Upper lobe of right lung (tissue), 1 donor: Measurements from ENCODE around the gene SATB1. TPM values are rescaled to one million over a fixed set of nuclear protein-coding genes. Genes with fewer than 3 reads are reported as not detected.

Experiments used
- ATAC-seq: fragments of 200-7000 bp; cut with Tn5 transposase; one replicate; pipeline ENCODE4 v1.9.1; 2020; ENCODE audit warnings: mild to moderate bottlenecking, moderate library complexity
- DNase-seq: peaks from one replicate; pipeline ENCODE4 v3.0.0-alpha.2; 2020
- H3K27ac ChIP-seq: fragments of 200-600 bp; one replicate; pipeline ENCODE4 v1.8.0; 2022
- H3K27me3 ChIP-seq: fragments of 200-600 bp; one replicate; pipeline ENCODE4 v1.8.0; 2022; ENCODE audit warnings: mild to moderate bottlenecking
- H3K36me3 ChIP-seq: fragments of 200-600 bp; one replicate; pipeline ENCODE4 v1.8.0; 2022
- H3K4me1 ChIP-seq: fragments of 200-600 bp; one replicate; pipeline ENCODE4 v1.8.0; 2022
- H3K4me3 ChIP-seq: fragments of 200-600 bp; one replicate; pipeline ENCODE4 v1.8.0; 2022; ENCODE audit warnings: mild to moderate bottlenecking
- H3K9me3 ChIP-seq: fragments of 200-600 bp; one replicate; pipeline ENCODE4 v1.8.0; 2022
- intact Hi-C: fragments of 100-400 bp; cut with DNase I; formaldehyde crosslinking; loops from one replicate; pipeline ENCODE4 v1.11.0; 2022
- total RNA-seq: library from RNA; stranded (reverse); fragmentation: NEBNext Ultra II Directional; extraction: Animal tissue kit (Norgen Biotek cat#: 25700); gene quantifications from one replicate; pipeline ENCODE4 v1.2.1, GENCODE V29; 2021
- TF ChIP-seq, protein P1 (sequence below): fragments of 200-600 bp; IDR thresholded peaks from one replicate; pipeline ENCODE4 v1.8.0; 2022; ENCODE audit warnings: antibody characterized with exemption
- donor health status: DM: no; HTN: yes; CAD: no; lungs with severe emphysema.

SATB1 gene
- total RNA-seq, 1 donor from 2014 or later = 28.4 TPM

DNA sequence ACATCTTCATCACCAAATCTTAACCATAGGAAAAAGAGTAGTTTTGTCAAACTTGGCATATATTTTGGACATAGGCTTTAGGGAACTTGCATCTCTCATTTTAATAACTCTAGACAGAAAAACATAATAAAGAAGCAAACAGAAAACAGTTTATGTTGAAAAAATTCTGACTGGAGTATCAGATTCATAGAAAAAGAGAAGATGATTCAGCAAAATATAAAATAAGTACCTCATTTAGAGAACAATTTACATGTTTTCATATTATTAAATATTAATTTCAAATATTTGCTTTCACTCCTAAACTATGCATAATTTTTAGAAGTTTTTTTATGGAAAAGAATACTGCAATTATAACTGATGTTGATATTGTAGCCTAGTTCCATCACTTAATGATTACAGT lies 12.5 kb downstream of the SATB1 start:
- TF ChIP-seq, protein P1, sequence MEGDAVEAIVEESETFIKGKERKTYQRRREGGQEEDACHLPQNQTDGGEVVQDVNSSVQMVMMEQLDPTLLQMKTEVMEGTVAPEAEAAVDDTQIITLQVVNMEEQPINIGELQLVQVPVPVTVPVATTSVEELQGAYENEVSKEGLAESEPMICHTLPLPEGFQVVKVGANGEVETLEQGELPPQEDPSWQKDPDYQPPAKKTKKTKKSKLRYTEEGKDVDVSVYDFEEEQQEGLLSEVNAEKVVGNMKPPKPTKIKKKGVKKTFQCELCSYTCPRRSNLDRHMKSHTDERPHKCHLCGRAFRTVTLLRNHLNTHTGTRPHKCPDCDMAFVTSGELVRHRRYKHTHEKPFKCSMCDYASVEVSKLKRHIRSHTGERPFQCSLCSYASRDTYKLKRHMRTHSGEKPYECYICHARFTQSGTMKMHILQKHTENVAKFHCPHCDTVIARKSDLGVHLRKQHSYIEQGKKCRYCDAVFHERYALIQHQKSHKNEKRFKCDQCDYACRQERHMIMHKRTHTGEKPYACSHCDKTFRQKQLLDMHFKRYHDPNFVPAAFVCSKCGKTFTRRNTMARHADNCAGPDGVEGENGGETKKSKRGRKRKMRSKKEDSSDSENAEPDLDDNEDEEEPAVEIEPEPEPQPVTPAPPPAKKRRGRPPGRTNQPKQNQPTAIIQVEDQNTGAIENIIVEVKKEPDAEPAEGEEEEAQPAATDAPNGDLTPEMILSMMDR = no peak
- Histone ChIP-seq H3K4me3 (no peak overlapping the region), H3K9me3 (no peaks in the 10 kb centered on the region), H3K27ac (no peak overlapping the region), H3K27me3 (no peaks in the 10 kb centered on the region), H3K36me3 (peaks cover 38% of the 10 kb centered on the region), H3K4me1 (no peaks in the 10 kb centered on the region)
- intact Hi-C loops = no loop called here
- no peak for DNase-seq
- ATAC-seq = no peak

DNA sequence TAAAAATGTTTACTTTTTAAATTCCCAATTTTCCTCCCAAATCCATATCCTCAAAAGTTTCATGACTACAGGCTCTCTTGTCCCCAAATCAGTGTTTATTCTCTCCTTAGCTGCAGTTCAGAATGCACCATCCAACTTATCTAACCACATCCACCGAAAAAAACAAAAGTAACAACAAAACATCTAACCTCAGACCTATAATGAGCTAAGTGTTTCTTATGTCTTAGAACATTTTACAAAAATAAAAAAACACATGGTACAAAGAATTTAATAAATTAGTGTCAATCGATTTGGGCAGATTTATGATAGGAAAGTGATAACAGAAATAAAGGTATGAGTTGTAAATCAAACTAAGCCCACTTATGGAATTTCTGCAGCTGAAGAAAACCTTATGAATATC lies 13.6 kb downstream of the SATB1 start:
- Histone ChIP-seq H3K4me1 (no peaks in the 10 kb centered on the region), H3K4me3 (no peak overlapping the region), H3K27ac (no peak overlapping the region), H3K9me3 (no peaks in the 10 kb centered on the region), H3K36me3 (peaks cover 38% of the 10 kb centered on the region), H3K27me3 (no peaks in the 10 kb centered on the region)
- intact Hi-C loops = no loop called here
- TF ChIP-seq, protein P1 = no peak
- ATAC-seq = no peak
- DNase-seq = no peak

GRCh38 chr3:18410205-18410604 lies 14.9 kb downstream of the SATB1 start:
- H3K4me1 ChIP-seq = no peaks in the 10 kb centered on the region
- no peak overlapping the region for H3K4me3 ChIP-seq
- no peaks in the 10 kb centered on the region for H3K9me3 ChIP-seq
- no peak overlapping the region for H3K27ac ChIP-seq
- ATAC-seq = no peak
- H3K27me3 ChIP-seq = no peaks in the 10 kb centered on the region
- TF ChIP-seq, protein P1 = no peak
- no peak for DNase-seq
- H3K36me3 ChIP-seq = peaks cover 28% of the 10 kb centered on the region
- intact Hi-C loops = no loop called here

- no peak for DNase-seq
- no peaks in the 10 kb centered on the region for H3K4me1 ChIP-seq
- no peaks in the 10 kb centered on the region for H3K27me3 ChIP-seq
- H3K27ac ChIP-seq = no peak overlapping the region
- ATAC-seq = no peak
- H3K36me3 ChIP-seq = peaks cover 18% of the 10 kb centered on the region
- intact Hi-C loops = no loop called here
- H3K9me3 ChIP-seq = no peaks in the 10 kb centered on the region
- TF ChIP-seq, protein P1 = no peak
- no peak overlapping the region for H3K4me3 ChIP-seq
Measured at GRCh38 chr3:18409266-18409665, 15.9 kb downstream of the SATB1 start.

DNA sequence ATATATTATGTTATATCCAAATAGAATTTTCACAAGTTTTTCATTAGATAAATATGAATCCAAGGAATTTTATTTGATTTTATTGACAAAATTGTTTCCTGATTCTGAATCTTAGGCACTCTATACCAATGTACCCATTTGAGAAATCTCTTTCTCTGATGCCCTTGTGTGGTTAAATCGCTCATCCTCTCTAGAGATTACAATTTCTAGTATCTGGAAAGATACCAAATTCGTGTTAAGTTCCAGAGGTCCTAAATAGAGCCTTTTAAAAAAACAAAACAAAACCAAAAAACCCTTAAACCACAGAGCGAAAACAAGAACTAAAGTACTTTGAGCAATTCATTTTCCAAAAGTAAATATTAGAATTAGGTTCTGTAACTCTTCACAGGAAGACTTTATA lies 20.0 kb downstream of the SATB1 start:
- intact Hi-C loops = no loop called here
- DNase-seq (no peak), ATAC-seq (no peak)
- peaks cover under 1% of the 10 kb centered on the region for H3K36me3 ChIP-seq
- H3K4me3 ChIP-seq = no peak overlapping the region
- H3K4me1 ChIP-seq = no peaks in the 10 kb centered on the region
- no peaks in the 10 kb centered on the region for H3K9me3 ChIP-seq
- H3K27me3 ChIP-seq = no peaks in the 10 kb centered on the region
- TF ChIP-seq, protein P1 = no peak
- no peak overlapping the region for H3K27ac ChIP-seq

- H3K36me3 ChIP-seq = no peaks in the 10 kb centered on the region
- H3K4me1 ChIP-seq = no peaks in the 10 kb centered on the region
- no peaks in the 10 kb centered on the region for H3K27me3 ChIP-seq
- DNase-seq = no peak
- H3K27ac ChIP-seq = no peak overlapping the region
- intact Hi-C loops = no loop called here
- no peak for ATAC-seq
- no peak overlapping the region for H3K4me3 ChIP-seq
- TF ChIP-seq, protein P1 = no peak
- no peaks in the 10 kb centered on the region for H3K9me3 ChIP-seq
Measured at GRCh38 chr3:18403061-18403460, 22.1 kb downstream of the SATB1 start.
